GM19467 (cell line): ENCODE measurements around the gene PLA2G2F.

Experiments used
- ATAC-seq: cut with Tn5 transposase; IDR thresholded peaks from one replicate; pipeline ENCODE4 v1.9.1; 2021; ENCODE audit warnings: mild to moderate bottlenecking, moderate library complexity; ENCODE audit not compliant: unreplicated experiment

PLA2G2F gene

DNA sequence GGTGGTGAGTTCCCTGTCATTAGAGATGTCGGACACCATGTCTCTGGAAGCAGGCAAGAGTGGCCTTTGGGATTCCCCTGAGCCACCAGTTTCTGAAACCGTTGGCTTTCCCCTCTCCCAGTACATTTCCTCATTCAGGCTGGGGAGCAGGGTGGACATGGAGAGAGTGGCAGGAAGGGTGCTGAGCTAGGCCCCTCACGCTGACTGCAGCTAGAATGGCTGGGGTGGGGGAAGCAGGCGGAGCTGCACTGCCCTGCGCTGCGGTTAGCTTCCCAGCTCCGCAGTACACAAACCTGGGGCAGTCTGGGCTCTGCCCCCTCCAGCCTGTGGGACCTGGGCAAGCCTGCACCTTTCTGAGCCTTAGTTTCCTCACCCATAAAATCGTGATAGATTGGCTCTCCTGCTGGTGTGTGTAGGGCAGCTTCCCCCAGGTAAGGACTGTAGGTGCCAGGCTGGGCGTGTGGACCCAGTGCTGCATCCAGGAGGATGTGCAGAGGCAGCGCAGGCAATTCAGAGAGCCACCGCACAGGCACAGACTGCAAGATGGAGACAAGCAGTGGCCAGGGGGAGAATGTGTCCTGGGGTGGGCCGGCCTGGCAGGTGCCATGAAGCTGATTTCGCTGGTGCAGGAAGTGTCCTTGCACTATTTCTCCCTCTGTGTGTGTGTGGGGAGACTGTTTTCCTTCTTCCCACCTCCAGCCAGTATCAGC lies 3.0 kb downstream of the PLA2G2F start:
- no peak for ATAC-seq

DNA sequence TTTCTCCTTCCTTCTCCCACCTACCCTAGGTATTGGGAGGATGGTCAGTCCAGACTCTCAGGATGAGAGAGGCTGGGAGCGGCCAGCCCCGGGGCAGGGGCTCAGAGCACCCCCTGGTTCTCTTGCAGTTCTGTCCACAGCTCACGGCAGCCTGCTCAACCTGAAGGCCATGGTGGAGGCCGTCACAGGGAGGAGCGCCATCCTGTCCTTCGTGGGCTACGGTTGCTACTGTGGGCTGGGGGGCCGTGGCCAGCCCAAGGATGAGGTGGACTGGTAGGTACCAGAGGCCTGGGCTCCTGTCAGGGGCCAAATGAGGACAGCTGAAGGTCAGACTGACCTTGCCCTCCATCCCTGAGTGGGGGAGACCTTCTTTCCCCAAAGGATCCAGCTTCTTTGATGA lies 4.2 kb downstream of the PLA2G2F start:
- no peak for ATAC-seq

DNA sequence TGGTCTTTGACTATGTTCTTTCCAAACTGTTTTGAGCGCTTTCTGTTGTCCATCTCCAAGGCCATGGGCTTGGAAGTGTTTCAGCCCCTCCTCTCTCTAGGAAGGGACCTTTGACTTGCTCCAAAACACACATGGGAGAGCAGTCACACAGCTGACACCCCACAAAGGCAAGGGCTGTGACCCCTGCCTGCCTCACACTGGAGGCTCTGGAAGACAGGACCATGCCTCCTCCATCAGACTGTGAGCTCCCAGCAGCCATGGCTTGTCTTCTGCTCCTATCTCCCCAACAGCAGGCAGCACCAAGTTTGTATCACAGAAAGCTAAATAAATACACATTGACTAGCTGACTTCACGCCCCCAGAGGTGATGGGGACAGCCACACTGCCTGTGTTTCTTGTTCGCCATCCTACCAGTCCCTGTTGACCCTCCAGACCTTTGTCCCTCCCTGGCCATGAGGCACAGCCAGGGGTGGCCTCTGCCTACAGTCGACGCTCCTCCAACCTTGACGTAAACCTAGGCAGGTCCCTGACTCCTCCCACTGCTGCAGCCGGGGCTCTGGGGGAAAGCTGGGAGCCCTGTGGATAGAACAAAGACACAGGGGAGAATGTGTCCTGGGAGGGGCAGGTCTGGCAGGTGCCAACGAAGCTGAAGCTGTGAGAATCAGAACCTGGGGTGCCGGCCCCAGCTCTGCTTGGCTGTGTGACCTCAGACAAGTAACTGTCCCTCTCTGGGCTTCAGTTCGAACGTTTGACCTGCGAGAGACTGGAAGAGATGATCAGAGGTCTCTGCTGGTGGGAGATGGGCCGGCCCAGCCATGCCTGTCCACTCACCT lies 4.8 kb downstream of the PLA2G2F start:
- no peak for ATAC-seq

DNA sequence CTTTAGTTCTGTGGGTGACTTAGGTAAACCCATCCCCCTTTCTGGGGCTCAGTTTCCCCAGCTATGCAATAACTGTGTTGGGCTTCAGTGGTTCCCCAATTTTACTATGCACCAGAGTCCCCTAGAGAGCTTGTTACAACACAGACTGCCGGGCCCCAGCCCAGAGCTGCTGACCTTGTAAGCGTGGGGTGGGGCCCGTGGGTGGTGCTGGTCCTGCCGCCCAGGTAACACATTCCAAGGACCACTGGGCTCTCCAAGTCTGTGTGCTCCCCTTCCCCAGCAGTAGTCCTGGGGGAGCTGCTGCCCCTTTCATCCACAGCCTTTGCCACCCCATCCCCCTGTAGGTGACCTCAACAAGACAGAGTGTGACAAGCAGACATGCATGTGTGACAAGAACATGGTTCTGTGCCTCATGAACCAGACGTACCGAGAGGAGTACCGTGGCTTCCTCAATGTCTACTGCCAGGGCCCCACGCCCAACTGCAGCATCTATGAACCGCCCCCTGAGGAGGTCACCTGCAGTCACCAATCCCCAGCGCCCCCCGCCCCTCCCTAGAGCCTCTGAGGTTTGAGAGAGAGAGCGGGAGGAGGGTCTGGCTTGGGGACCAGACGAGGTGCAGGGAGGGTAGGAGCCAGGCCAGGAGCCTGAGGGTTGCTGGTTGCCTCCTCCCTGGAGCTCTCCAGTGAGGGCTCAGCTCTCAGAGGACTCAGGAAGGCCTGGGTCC lies 8.9 kb downstream of the PLA2G2F start:
- ATAC-seq: no peak

DNA sequence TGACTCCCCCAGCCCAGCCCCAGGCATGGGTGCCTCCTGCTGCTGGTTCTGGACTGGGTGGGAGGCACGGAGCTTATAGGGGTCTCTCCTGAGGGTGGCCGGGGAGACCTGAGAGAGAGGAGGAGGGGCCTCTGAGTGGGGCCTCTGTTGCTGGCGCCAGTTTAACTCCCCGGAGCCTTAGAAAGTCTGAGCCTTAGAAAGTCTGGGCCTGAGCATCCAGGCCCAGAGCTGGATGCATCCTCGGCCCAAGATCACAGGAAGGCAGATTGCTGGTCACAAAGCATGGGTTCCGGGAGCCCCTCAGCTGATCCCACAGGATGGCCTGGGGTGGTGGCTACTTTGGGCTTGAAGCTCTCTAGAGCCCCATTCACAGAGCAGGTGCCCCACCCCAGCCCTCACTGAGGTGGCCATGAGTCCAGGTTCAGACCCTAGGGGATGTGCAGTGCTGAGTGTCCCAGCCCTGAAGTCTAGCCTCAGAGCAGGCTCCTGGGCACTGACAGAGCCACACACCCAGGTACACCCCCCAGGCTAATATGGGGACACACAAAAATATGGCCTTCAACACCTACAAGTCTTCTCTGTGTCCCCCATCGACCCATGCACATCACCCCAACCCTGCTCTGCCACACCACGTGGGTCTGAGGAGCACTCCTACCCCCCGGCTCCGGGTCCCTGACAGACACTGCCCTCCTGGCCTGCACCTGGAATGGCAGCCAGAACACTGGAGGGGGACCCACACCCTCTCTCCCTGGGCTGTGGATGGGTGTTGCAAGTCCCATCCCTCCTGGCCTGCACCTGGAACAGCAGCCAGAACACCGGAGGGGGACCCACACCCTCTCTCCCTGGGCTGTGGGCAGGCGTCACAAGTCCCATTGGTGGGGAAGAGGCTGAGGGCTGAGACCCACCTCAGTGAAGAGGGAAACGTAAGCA lies 9.7 kb downstream of the PLA2G2F start:
- no peak for ATAC-seq

DNA sequence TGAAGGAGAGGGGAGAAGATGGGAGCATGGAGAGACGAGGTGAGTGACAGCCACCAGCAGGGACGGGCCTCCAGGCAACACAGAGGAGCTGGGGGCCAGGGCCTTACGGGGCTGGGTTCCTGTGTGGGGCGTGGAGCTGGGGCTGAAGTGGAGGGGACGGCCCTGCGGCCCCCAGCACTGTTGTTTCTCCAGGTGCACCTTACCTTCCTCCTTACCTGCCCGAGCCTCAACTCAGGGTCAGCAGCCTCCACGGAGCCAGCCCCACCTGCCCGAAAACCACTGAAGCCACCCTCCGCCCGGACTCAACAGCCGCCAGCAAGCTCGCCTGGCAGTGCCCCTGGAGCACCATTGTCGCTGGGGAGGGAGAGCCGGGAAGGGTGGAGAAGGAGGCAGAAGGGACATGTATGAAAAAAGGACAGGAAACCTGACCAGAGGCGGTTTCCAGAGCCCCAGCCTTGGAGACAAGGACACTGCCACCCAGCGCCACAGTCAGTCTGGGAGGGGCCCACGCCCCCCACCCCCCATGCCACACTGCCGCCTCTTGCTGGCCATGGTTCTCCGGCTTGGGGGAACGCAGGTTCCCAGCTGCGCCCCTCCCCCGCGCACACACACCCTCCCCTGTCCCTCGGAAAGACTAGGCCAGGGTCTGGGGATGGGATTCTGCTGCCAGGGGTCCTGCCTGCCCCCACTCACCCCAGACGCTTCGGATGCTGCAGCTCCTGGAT lies 10.6 kb downstream of the PLA2G2F start:
- no peak for ATAC-seq

DNA sequence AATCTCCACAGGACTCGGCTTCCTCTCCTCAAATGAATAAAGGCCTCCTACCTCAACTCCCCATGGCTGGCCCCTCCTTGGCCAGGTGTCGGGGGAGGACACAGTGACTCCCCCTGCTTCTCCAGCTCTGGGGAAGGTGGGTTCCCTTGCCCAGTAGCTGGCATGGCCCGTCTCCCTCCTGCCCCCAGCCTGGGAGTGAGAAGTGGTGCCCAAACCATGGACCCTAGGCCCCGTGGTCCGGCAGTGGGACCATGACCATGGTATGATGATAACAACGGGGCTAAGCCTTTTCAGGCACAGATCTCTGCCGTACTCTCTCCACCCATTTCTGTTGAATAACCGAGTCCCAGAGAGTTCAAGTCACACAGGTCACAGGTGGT lies 11.2 kb downstream of the PLA2G2F start:
- no peak for ATAC-seq

DNA sequence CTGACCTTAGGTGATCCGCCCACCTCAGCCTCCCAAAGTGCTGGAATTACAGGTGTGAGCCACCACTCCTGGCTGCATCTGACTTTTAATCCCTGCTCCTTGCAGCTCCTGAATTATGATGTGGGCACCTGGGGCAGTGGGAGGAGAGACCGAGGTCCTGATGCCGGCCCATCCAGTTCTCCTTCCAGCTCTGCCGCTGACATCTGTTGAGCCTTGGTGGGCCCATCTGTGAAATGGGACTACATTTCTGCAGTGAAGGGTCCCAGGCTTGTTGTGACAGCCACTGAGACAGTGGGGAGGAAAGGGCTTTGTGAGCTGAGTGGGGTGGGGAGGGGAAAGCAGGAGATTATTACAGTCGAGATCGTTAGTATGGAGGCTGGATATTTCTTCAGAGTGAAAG lies 11.8 kb downstream of the PLA2G2F start:
- no peak for ATAC-seq

DNA sequence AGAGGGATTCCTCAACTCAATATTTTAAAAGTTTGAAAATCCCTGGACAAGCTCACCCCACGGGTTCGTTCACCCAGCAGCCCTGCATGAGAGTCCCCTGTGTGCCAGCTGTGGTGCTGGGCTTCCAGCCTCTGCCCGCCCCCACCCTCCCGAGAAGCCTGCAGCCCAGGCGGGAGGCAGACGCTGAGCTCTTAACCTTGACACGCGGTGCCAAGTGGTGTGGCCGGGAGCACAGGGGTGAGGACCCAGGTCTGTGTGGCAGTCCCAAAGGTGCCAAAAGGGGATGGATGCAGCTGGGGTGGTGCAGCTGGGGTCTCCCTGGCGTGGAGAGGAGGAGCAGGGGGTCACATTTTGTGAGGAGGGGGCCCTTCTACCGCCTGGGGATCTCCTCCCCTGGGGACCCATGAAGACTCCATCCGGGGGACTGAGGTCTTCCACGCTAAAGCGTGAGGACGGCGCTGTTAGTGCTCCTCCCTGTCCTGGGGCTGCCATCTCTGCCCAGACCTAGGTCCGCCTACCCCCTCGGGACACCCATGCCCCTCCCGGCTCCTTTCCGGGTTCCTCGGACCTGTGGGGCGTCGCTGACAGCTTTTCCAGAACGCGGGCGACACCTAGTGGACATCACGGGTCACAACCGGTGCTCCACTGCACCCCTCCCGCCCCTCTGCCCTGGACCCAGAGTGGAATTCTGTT lies 12.9 kb downstream of the PLA2G2F start:
- peak; percentile 70 for ATAC-seq

DNA sequence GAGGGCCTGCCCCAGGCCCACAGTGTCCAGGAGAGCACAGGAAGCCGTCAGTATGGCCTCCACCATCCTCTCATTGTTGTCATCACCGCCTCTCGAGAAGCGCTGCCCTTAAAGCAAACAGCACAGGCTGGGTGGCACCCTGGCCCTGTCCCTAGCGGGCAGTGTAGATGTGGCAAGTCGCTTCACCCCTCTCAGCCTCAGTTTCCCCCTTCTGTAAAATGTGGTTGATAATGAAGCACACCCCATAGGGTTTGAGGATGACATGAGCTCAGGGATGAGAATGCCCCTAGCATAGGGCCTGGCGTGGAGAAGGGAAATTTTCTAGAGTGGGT lies 13.4 kb downstream of the PLA2G2F start:
- ATAC-seq: no peak

DNA sequence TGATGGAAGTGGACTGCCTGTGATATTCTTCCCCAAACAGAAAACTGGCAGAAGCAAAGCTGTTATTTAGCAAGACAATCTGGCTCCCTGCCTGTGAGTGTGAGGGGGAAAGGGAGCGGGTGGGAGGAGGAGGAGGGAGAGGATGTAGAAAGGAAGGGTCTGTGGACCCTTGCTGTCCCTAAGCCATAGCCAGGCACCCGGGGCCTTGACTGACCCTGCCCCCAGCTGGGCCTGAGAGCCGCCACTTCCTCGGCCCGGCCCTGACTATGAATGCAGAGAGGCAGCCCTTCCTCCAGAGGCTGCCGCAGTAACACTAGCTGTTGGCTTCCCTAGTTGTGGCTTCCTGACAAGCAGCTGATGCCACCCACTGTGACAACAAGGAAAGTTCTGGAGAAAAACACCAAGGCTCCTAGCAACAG lies 13.9 kb downstream of the PLA2G2F start:
- ATAC-seq: no peak

DNA sequence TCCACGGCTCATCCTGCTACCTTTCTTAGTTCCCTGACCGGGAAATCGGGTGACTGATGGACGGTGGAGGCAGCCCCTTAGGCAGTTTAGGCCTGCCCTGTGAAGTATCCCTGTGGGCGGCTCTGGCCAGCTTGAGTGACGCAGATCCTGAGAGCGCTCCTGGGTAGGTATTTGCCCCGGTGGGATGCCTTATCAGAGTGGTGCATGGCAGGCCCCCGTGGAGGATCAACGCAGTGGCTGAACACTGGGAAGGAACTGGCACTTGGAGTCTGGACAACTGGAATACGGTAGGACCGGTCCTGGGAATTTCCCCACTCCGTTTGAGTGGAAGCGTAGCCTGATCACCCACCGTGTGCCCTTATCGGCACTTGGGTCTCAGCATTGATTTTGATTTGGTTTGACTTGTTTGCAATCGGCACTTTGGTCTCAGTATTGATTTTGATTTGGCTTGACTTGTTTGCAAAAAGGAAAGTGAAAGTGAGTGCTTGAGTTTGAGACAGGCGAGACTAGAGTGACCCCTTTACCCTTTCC lies 15.2 kb downstream of the PLA2G2F start:
- ATAC-seq: no peak

DNA sequence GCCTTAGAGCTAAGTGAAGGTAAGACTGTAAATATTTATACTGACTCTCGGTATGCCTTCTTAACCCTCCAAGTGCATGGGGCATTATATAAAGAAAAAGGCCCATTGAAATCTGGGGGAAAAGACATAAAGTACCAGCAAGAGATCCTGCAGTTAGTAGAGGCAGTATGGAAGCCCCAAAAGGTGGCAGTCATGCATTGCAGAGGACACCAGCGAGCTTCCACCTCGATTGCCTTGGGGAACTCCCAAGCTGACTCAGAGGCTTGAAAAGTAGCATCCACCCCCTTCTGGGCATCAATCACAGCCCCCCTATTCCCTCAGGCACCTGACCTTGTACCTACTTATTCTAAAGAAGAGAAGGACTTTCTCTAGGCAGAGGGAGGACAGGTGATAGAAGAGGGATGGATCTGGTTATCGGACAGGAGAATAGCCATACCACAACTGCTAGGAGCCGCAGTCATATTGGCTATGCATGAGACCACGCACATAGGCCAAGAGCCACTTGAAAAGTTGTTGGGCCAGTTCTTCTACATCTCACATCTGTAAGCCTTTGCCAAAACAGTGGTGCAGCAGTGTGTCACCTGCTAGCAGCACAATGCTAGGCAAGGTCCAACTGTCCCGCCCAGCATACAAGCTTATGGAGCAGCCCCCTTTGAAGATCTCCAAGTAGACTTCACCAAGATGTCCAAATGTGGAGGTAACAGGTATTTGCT lies 19.4 kb downstream of the PLA2G2F start:
- no peak for ATAC-seq

DNA sequence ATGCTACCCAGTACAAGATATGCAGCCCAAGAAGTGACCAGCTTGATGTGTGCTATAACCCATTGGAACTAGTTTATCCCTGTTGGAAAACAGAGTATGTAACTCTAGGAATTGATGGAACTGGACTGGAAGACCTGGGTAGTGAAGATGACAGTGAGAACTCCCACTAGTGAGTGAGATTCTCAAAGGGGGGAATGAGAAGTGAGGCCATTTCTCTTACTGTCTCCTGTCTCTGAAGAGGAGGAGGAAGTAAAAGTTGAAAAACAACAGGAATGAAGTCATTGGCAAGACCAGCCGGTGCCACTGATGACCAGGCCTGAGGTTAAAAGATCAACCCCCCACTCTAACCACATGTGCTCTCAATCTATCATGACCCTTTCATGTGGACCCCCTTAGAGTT lies 20.9 kb downstream of the PLA2G2F start:
- ATAC-seq: no peak

DNA sequence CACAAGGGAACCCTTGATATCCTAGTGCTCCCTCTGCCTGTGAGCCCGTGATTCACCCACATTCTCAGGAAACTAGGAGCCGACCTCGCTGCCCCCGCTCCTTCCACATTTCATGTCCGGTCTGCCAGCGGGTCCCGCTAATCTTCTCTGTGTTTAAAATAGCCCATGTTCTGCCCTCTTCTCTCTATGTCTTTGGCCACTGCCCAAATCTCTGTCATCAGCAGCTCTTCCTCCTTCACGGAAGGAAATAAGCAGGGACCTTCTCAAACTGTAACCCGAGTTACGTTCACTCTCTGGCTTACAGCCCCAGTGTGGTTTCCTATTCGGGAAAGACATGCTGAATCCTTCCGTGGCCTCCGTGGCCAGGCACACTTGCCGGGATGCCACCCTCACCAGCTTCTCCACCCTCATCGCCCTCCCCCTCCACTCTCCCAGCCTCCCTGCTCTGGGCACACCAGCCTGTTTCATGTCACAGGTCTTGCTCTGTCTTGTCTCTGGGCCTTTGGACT lies 25.6 kb downstream of the PLA2G2F start:
- no peak for ATAC-seq

DNA sequence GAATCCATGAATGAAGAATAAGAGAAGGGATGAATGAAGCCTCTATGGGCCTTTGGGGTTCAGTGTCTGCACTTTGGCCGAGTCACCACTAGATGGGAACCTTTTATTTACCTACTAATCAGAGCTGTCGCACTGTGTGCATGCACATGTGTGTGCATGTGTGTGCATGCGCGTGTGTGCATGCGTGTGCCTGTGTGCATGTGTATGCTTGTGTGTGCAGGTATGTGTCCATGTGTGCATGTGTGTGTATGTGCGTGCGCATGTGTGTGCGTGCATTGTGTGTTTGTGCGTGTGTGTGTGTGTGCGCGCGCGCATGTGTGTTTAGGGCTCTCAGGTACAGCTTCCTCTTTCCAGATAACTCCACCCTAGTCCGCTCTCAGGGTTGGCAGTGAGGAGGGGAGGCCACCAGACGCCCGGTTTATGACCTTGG lies 26.4 kb downstream of the PLA2G2F start:
- ATAC-seq: no peak

DNA sequence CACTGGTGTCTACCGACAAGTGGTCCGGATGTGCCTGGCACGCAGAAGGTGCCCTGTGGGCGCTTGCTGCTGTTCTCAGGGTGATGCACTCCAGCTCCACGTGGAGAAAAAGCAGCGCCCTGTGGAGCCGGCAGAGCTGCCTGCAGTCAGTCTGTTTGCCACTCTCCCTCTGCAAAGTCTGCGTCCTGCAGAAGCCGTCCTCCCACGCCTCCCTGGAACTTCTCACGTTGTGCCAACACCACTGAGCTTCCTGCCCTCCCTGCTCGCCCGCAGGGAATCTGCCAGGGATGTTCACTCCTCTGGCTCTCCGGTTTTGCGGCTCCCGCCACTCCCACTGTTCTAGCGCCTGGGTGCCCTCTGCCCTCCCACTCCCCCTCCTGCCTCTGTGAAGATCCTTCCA lies 26.9 kb downstream of the PLA2G2F start:
- no peak for ATAC-seq

DNA sequence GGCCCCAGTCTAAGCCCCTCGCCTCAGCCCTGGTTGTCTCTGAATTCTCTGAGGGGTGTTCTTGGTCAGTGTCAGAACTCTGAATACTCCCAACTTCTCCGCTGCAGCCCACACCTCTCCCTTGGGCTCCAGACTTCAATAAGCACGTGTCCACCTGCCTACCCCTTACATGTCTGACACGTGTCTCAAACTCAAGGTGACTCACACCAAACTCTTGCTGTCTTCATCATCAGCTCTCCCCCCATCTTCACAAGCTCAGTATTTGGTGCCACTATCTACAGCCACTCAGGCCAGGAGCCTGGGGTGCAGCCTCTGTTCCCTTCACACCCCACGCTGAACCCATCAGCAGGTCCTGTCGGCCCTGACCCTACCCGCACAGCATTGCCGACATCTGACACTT lies 28.0 kb downstream of the PLA2G2F start:
- no peak for ATAC-seq
